HG03159 (cell line): ENCODE results near the gene OR4C3.
A peak's percentile ranks its signal among the peaks of the same experiment; 100 is the strongest.
"Not testable (repeated sequence)": the region's sequence is repeated elsewhere in the genome, so short reads cannot be mapped to it uniquely, and the experiment has no call there.

ENCODE experiments used
- ATAC-seq: cut with Tn5 transposase; IDR thresholded peaks from one replicate; pipeline ENCODE4 v1.9.1; 2021; ENCODE audit warnings: mild to moderate bottlenecking, moderate library complexity; ENCODE audit not compliant: unreplicated experiment

OR4C3 gene

GRCh38 chr11:48324620-48325019, at the start of gene OR4C3:
Gene OR4C3 (plus strand): TSS chr11:48324920. CDS start chr11:48325022, 102 bp downstream.
- not testable (repeated sequence) for ATAC-seq

- no peak for ATAC-seq
Observed at GRCh38 chr11:48305923-48306322, 18.8 kb upstream of the OR4C3 start, which contains the start of gene OR4S1. Gene OR4S1 (plus strand): TSS chr11:48306223. CDS start chr11:48306223, 0 bp downstream.

DNA sequence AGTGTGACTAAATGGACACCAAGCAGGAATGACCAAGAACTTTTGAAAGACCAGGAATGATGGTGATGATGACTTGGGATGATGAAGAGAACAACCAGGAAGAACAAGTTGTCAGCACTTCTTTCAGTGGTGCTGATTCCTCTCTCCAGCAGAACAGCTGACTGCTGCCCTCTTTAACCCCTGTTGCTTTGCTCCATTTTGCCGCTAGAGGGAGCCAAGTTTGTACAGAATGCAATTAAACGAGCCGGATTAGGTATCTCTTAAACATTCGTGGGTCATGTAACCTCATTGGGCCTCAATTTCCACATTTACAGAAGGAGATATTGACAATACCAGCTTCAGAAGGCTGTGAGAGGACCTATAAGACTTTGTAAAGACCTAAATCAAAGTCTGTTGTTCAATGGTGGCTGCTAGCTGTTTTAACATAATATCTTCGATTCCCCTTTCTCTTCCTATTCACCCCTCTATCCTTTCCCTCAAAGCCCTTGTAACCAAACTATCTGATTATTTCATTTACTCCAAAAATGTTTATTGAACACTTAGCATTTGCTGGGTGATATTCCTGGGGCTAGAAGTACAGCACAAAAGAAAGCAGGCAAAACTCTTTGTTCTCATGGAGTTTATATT, 16.8 kb upstream of the OR4C3 start:
- ATAC-seq: peak; percentile 95

- not testable (repeated sequence) for ATAC-seq
Observed at GRCh38 chr11:48313590-48313989, 11.1 kb upstream of the OR4C3 start.

GRCh38 chr11:48319813-48320212, 4.9 kb upstream of the OR4C3 start:
- ATAC-seq: not testable (repeated sequence)

DNA sequence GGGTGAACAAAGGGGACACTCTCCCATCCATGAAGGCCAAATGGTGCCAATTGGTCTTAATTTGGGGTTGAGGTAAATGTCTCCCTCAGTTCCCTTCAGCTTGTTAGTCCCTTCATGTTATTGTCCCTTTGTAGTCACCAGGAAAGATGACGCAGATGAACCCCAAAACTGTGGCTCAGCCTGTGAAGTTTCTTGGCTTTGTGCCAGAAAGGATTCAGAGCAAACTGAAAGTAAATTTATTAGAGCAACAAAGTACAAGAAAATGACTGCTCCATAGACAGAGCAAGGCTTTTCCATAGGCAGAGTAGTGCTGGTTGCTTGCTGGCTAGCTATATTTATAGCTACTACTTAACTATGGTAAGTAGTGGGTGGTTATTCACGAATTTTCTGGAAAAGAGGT, 16.7 kb downstream of the OR4C3 start:
- ATAC-seq: no peak

- not testable (repeated sequence) for ATAC-seq
Observed at GRCh38 chr11:48342505-48342904, 17.8 kb downstream of the OR4C3 start.

- not testable (repeated sequence) for ATAC-seq
Observed at GRCh38 chr11:48346286-48346685, 21.6 kb downstream of the OR4C3 start.

DNA sequence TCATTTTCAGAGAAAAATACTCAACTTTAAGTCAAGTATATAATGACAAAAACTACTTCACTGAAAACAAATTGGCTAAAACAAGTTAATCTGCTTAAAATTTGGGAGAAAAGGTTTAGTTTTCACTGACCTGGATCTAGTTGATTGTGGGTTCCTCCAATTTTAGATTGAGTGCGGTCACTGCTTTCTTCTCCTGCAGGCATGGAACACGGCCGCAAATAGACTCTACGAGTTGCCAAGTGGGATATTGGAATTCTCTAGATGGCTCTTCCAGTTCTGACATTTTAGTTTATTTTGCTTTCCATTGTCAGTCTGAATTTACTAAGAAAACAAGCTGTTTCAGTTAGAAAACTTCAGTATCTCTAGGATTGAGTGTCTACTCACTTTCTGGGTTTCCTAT, 29.3 kb downstream of the OR4C3 start:
- ATAC-seq: no peak

- ATAC-seq: no peak
Observed at GRCh38 chr11:48354677-48355076, 30.0 kb downstream of the OR4C3 start.

DNA sequence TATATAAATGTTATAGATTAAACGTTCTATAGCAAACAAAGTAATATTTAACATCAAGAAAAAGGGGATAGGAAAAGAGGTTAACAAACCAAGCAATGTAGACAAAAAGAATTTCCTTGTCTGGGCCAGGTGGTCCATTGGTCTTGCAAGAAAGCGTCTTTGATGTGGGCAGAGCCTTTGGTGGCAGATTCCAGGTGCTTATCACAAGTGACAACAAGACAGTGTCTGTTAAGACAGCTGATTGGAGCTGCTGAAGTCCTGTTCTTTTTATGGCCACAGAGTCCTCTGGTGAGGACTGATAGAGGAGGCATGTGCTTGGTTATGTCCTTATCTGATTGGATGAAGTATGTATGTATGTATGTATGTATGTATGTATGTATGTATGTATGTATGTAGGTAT, 36.6 kb downstream of the OR4C3 start:
- not testable (repeated sequence) for ATAC-seq

GRCh38 chr11:48366365-48366764, 41.6 kb downstream of the OR4C3 start, which contains the start of gene OR4C5:
Gene OR4C5 (minus strand): TSS chr11:48366465. CDS start chr11:48366465, 0 bp downstream.
- ATAC-seq: no peak
